GOT3 (cell line): ENCODE data around the gene LEMD2.

Source experiments
- DNase-seq: peaks from one replicate; lab custom pipeline; 2025; ENCODE audit warnings: mixed read lengths; lab: John Stamatoyannopoulos, UW

The LEMD2 gene

GRCh38 chr6:33774774-33775173, 14.2 kb downstream of the LEMD2 start:
- no peak for DNase-seq

GRCh38 chr6:33772902-33773472, 15.9 kb downstream of the LEMD2 start:
- DNase-seq: no peak

GRCh38 chr6:33772082-33772830, 16.7 kb downstream of the LEMD2 start:
- no peak for DNase-seq

GRCh38 chr6:33771146-33772081, 17.5 kb downstream of the LEMD2 start:
- DNase-seq: peak; percentile 41

GRCh38 chr6:33770833-33771145, 18.1 kb downstream of the LEMD2 start:
- no peak for DNase-seq

- no peak for DNase-seq
Measured at GRCh38 chr6:33770124-33770832, 18.7 kb downstream of the LEMD2 start.

GRCh38 chr6:33769248-33769821, 19.6 kb downstream of the LEMD2 start:
- DNase-seq: no peak

- DNase-seq: peak; percentile 17
Measured at GRCh38 chr6:33768644-33769120, 20.2 kb downstream of the LEMD2 start.

- DNase-seq: no peak
Measured at GRCh38 chr6:33766921-33767907, 21.7 kb downstream of the LEMD2 start.

- no peak for DNase-seq
Measured at GRCh38 chr6:33765368-33765767, 23.6 kb downstream of the LEMD2 start.

GRCh38 chr6:33764036-33764435, 24.9 kb downstream of the LEMD2 start:
- DNase-seq: no peak

- DNase-seq: no peak
Measured at GRCh38 chr6:33763483-33763882, 25.4 kb downstream of the LEMD2 start.

GRCh38 chr6:33762713-33763112, 26.2 kb downstream of the LEMD2 start:
- DNase-seq: no peak

- no peak for DNase-seq
Measured at GRCh38 chr6:33761922-33762629, 26.9 kb downstream of the LEMD2 start.

- no peak for DNase-seq
Measured at GRCh38 chr6:33761581-33761921, 27.4 kb downstream of the LEMD2 start.

- no peak for DNase-seq
Measured at GRCh38 chr6:33759887-33760629, 28.9 kb downstream of the LEMD2 start.

GRCh38 chr6:33758815-33759216, 30.1 kb downstream of the LEMD2 start:
- DNase-seq: no peak

GRCh38 chr6:33757906-33758305, 31.0 kb downstream of the LEMD2 start:
- no peak for DNase-seq

GRCh38 chr6:33757113-33757512, 31.8 kb downstream of the LEMD2 start:
- DNase-seq: no peak
